ENCODE measurements around the gene MORN1. TPM values are rescaled to one million over a fixed set of nuclear protein-coding genes. Genes with fewer than 3 reads are reported as not detected.

MORN1 gene
- total RNA-seq, 1 donor from 2014 or later: 11.8 TPM

GRCh38 chr1:2276803-2277580 lies 114.4 kb downstream of the MORN1 start:
- no peaks in the 10 kb centered on the region for H3K27me3 ChIP-seq
- intact Hi-C loops (cut with DNase I): no loop called here
- no peak overlapping the region for H3K4me3 ChIP-seq
- peak overlapping the region; percentile 40 for H3K27ac ChIP-seq
- DNase-seq (ENCODE audit: extremely low spot score in 2 of 2): no peak
- H3K36me3 ChIP-seq: no peaks in the 10 kb centered on the region
- TF ChIP-seq POLR2A (IDR thresholded peaks at IDR 0.05) (no peak), POLR2AphosphoS5 (IDR thresholded peaks at IDR 0.05; ENCODE audit: insufficient read depth in 1 of 2, low read depth in 1 of 2) (no peak), CTCF (IDR thresholded peaks at IDR 0.05) (no peak)
- H3K4me1 ChIP-seq: peaks cover 81% of the 10 kb centered on the region
- no peaks in the 10 kb centered on the region for H3K9me3 ChIP-seq

- DNase-seq (ENCODE audit: extremely low spot score in 2 of 2): no peak
- peak overlapping the region; percentile 40 for H3K27ac ChIP-seq
- no peaks in the 10 kb centered on the region for H3K36me3 ChIP-seq
- intact Hi-C loops (cut with DNase I): no loop called here
- peaks cover 91% of the 10 kb centered on the region for H3K4me1 ChIP-seq
- H3K9me3 ChIP-seq: no peaks in the 10 kb centered on the region
- no peaks in the 10 kb centered on the region for H3K27me3 ChIP-seq
- TF ChIP-seq POLR2A (IDR thresholded peaks at IDR 0.05): no peak
- no peak for TF ChIP-seq CTCF (IDR thresholded peaks at IDR 0.05)
- no peak for TF ChIP-seq POLR2AphosphoS5 (IDR thresholded peaks at IDR 0.05; ENCODE audit: insufficient read depth in 1 of 2, low read depth in 1 of 2)
- H3K4me3 ChIP-seq: no peak overlapping the region
These were observed 115.4 kb downstream of the MORN1 start for GRCh38 chr1:2275796-2276536.

GRCh38 chr1:2274929-2275475 lies 116.4 kb downstream of the MORN1 start:
- H3K9me3 ChIP-seq: no peaks in the 10 kb centered on the region
- H3K27ac ChIP-seq: peak overlapping the region; percentile 40
- intact Hi-C loops (cut with DNase I): loop anchor here (5.0 kb wide), 1 partner anchor 43 kb away; no protein-coding TSS in a partner anchor
- no peaks in the 10 kb centered on the region for H3K36me3 ChIP-seq
- H3K4me3 ChIP-seq: no peak overlapping the region
- H3K4me1 ChIP-seq: peaks cover 100% of the 10 kb centered on the region
- no peak for TF ChIP-seq POLR2AphosphoS5 (IDR thresholded peaks at IDR 0.05; ENCODE audit: insufficient read depth in 1 of 2, low read depth in 1 of 2)
- TF ChIP-seq CTCF (IDR thresholded peaks at IDR 0.05): no peak
- no peak for TF ChIP-seq POLR2A (IDR thresholded peaks at IDR 0.05)
- DNase-seq (ENCODE audit: extremely low spot score in 2 of 2): no peak
- no peaks in the 10 kb centered on the region for H3K27me3 ChIP-seq

GRCh38 chr1:2274231-2274928 lies 117.0 kb downstream of the MORN1 start:
- H3K27me3 ChIP-seq: no peaks in the 10 kb centered on the region
- TF ChIP-seq POLR2A (IDR thresholded peaks at IDR 0.05): no peak
- no peak for TF ChIP-seq CTCF (IDR thresholded peaks at IDR 0.05)
- TF ChIP-seq POLR2AphosphoS5 (IDR thresholded peaks at IDR 0.05; ENCODE audit: insufficient read depth in 1 of 2, low read depth in 1 of 2): no peak
- H3K27ac ChIP-seq: peak overlapping the region; percentile 40
- no peak for DNase-seq (ENCODE audit: extremely low spot score in 2 of 2)
- peaks cover 100% of the 10 kb centered on the region for H3K4me1 ChIP-seq
- no peak overlapping the region for H3K4me3 ChIP-seq
- no peaks in the 10 kb centered on the region for H3K36me3 ChIP-seq
- no peaks in the 10 kb centered on the region for H3K9me3 ChIP-seq
- intact Hi-C loops (cut with DNase I): loop anchor here (5.0 kb wide), 1 partner anchor 42 kb away; no protein-coding TSS in a partner anchor
